OCI-LY1 (cell line): Measurements from ENCODE around the gene SLC1A4.
A peak's percentile ranks its signal among the peaks of the same experiment; 100 is the strongest.

Experiments used
- H2AFZ ChIP-seq: fragments of 200-600 bp; sonication (generic), shearing (Covaris generic); 2 replicates; pipeline ENCODE4 v1.6.0; 2014; ENCODE audit warnings: antibody characterized with exemption, mild to moderate bottlenecking, low read length
- H3F3A ChIP-seq: fragments of 200-600 bp; sonication (generic), shearing (Covaris generic); 2 replicates; pipeline ENCODE4 v1.6.0; 2014; ENCODE audit warnings: mild to moderate bottlenecking, antibody characterized with exemption, low read length, moderate library complexity; ENCODE audit not compliant: insufficient read depth
- H3K27ac ChIP-seq: fragments of 200-600 bp; sonication (generic); 2 replicates; pipeline ENCODE4 v1.5.1; 2014; ENCODE audit warnings: low read length, mixed run types, mild to moderate bottlenecking, low read depth; ENCODE audit not compliant: poor library complexity, severe bottlenecking
- H3K27me3 ChIP-seq: fragments of 200-600 bp; sonication (generic); 2 replicates; pipeline ENCODE4 v1.6.0; 2014; ENCODE audit warnings: antibody characterized with exemption, mild to moderate bottlenecking, low read length, moderate library complexity; ENCODE audit not compliant: insufficient read depth
- H3K36me3 ChIP-seq: fragments of 200-600 bp; sonication (generic); 2 replicates; pipeline ENCODE4 v1.6.1; 2014; ENCODE audit warnings: mild to moderate bottlenecking, antibody characterized with exemption, low read length, moderate library complexity, mixed read lengths; ENCODE audit not compliant: insufficient read depth
- H3K4me1 ChIP-seq: fragments of 200-600 bp; sonication (generic); 2 replicates; pipeline ENCODE4 v1.5.1; 2014; ENCODE audit warnings: mild to moderate bottlenecking, low read length, moderate library complexity; ENCODE audit not compliant: insufficient read depth, severe bottlenecking
- H3K4me2 ChIP-seq: fragments of 200-600 bp; sonication (generic), shearing (Covaris generic); 2 replicates; pipeline ENCODE4 v1.6.1; 2014; ENCODE audit warnings: low read length
- H3K4me3 ChIP-seq: fragments of 200-600 bp; sonication (generic); 2 replicates; pipeline ENCODE4 v1.5.1; 2014; ENCODE audit warnings: low read length, low read depth, mild to moderate bottlenecking, mixed read lengths; ENCODE audit not compliant: poor library complexity, severe bottlenecking
- H3K79me2 ChIP-seq: fragments of 200-600 bp; shearing (Covaris generic); 2 replicates; pipeline ENCODE4 v1.6.1; 2016; ENCODE audit warnings: mixed run types, low read length, mixed read lengths; ENCODE audit not compliant: insufficient read depth
- H3K9ac ChIP-seq: fragments of 200-600 bp; sonication (generic), shearing (Covaris generic); 2 replicates; pipeline ENCODE4 v1.6.1; 2014; ENCODE audit warnings: mild to moderate bottlenecking, low read length, mixed read lengths
- H3K9me2 ChIP-seq: fragments of 200-600 bp; sonication (generic), shearing (Covaris generic); 2 replicates; pipeline ENCODE4 v1.6.1; 2014; ENCODE audit warnings: low read depth, mild to moderate bottlenecking, low read length, mixed read lengths
- H3K9me3 ChIP-seq: fragments of 200-600 bp; shearing (Covaris generic); 2 replicates; pipeline ENCODE4 v1.6.1; 2014; ENCODE audit warnings: low read length, mixed read lengths
- H4K20me1 ChIP-seq: fragments of 200-600 bp; sonication (generic), shearing (Covaris generic); 2 replicates; pipeline ENCODE4 v1.6.0; 2016; ENCODE audit warnings: mild to moderate bottlenecking, low read length; ENCODE audit not compliant: insufficient read depth
- EZH2 ChIP-seq: fragments of 200-600 bp; sonication (generic), shearing (Covaris generic); IDR thresholded peaks from 2 replicates; pipeline ENCODE4 v1.8.0; 2017; ENCODE audit warnings: borderline replicate concordance, mixed run types, mild to moderate bottlenecking, antibody characterized with exemption, low read length, moderate library complexity, mixed read lengths
- TF ChIP-seq, protein P1 (sequence below): fragments of 200-600 bp; sonication (generic), shearing (Covaris generic); IDR thresholded peaks from 2 replicates; pipeline ENCODE4 v1.5.1; 2017; ENCODE audit warnings: mild to moderate bottlenecking, antibody characterized with exemption, low read length, moderate library complexity, mixed read lengths

SLC1A4 gene

DNA sequence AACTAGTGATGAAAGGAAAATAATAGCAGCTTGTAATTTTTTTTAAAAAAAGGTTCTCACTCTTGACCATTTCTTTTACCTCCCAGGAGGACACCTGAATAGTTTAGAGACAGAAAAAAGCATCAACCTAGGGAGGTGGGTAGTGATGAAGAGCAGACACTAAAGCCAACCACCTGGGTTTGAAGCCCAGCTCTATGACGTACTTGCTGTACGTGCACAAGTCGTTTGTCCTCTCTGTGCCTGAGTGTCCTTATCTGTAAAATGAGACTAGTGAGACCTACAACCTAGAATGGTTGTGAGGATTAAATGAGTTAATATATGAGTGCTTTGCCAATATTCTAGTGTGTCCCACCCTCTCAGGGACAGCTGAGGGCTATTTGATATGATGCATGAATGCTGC is 5.8 kb downstream of the SLC1A4 start:
- Histone ChIP-seq H3K79me2 (peaks cover 90% of the 10 kb centered on the region), H3K36me3 (peaks cover 64% of the 10 kb centered on the region), H3K27ac (no peak overlapping the region), H3K4me3 (no peak overlapping the region), H3K4me1 (peaks cover 81% of the 10 kb centered on the region), H4K20me1 (no peaks in the 10 kb centered on the region), H3K27me3 (no peaks in the 10 kb centered on the region), H3K9me2 (no peaks in the 10 kb centered on the region), H3K9me3 (no peaks in the 10 kb centered on the region), H3K4me2 (no peak overlapping the region; the same call in 1 of the 2 replicates), H3K9ac (no peak overlapping the region), H3F3A (no peaks in the 10 kb centered on the region), H2AFZ (no peak overlapping the region)
- TF ChIP-seq, protein P1, sequence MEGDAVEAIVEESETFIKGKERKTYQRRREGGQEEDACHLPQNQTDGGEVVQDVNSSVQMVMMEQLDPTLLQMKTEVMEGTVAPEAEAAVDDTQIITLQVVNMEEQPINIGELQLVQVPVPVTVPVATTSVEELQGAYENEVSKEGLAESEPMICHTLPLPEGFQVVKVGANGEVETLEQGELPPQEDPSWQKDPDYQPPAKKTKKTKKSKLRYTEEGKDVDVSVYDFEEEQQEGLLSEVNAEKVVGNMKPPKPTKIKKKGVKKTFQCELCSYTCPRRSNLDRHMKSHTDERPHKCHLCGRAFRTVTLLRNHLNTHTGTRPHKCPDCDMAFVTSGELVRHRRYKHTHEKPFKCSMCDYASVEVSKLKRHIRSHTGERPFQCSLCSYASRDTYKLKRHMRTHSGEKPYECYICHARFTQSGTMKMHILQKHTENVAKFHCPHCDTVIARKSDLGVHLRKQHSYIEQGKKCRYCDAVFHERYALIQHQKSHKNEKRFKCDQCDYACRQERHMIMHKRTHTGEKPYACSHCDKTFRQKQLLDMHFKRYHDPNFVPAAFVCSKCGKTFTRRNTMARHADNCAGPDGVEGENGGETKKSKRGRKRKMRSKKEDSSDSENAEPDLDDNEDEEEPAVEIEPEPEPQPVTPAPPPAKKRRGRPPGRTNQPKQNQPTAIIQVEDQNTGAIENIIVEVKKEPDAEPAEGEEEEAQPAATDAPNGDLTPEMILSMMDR = no peak
- no peak for TF ChIP-seq EZH2

DNA sequence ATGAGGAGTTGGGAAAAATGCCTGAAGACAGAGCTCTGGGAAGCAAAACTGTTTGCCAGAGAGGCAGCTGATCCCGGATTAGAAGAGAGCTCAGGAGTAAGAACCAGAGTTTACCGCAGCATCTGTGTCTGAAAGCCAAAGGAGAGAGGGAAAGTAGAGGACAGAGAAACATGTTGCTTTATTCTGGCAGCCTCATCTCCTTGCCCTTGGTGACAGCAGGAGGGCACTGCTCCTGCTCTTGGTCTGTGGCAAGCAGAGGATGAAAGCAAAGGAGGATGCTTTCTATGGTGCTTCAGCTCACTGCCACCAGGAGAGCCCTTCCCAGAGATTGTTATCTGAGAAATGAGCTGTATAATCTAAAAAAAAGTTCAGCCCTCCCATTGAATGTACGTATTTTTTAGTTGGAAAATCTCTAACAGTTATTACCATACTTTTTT is 7.7 kb downstream of the SLC1A4 start:
- Histone ChIP-seq H3K36me3 (peaks cover 78% of the 10 kb centered on the region; the same call in 1 of the 2 replicates), H2AFZ (no peak overlapping the region), H3K4me2 (no peak overlapping the region; the same call in 1 of the 2 replicates), H3K9me2 (no peaks in the 10 kb centered on the region), H3K79me2 (peaks cover 78% of the 10 kb centered on the region), H3K9me3 (no peaks in the 10 kb centered on the region), H3K27ac (no peak overlapping the region), H4K20me1 (no peaks in the 10 kb centered on the region), H3K4me1 (peaks cover 67% of the 10 kb centered on the region), H3K4me3 (no peak overlapping the region), H3F3A (no peaks in the 10 kb centered on the region), H3K9ac (no peak overlapping the region), H3K27me3 (no peaks in the 10 kb centered on the region)
- TF ChIP-seq, protein P1 = no peak
- TF ChIP-seq EZH2 = no peak

DNA sequence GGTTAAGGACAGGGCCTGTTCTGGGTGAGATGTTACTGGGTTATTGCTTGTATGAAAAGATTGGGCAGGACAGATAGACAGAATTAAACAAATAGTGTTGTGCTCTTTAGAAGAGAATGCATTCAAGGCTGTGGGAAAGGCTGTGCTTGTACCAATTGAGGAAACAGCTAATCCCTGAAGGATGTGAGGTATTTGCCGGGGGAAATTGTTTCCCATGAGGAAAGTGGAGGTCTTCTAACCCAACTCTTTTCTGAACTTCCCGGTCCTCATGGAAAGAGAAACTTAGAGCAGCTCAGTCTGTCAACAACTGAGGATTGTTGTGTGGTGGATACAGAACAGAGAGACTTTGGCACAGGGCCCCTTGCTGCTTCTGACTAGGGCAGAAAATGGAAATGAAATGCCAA is 9.5 kb downstream of the SLC1A4 start:
- Histone ChIP-seq H3K4me1 (peaks cover 49% of the 10 kb centered on the region), H3K27me3 (no peaks in the 10 kb centered on the region), H2AFZ (no peak overlapping the region), H3K27ac (peak overlapping the region; percentile 15), H3K9ac (no peak overlapping the region), H3K9me2 (no peaks in the 10 kb centered on the region), H3K79me2 (peaks cover 61% of the 10 kb centered on the region), H3K9me3 (no peaks in the 10 kb centered on the region), H3K4me3 (no peak overlapping the region), H3F3A (no peaks in the 10 kb centered on the region), H3K4me2 (no peak overlapping the region), H4K20me1 (no peaks in the 10 kb centered on the region), H3K36me3 (peaks cover 72% of the 10 kb centered on the region)
- TF ChIP-seq, protein P1 = no peak
- no peak for TF ChIP-seq EZH2
